ENCODE data around the gene C4orf51. TPM values are rescaled to one million over a fixed set of nuclear protein-coding genes. Genes with fewer than 3 reads are reported as not detected.

The C4orf51 gene
- total RNA-seq, 1 donor from 2014 or later: not detected

DNA sequence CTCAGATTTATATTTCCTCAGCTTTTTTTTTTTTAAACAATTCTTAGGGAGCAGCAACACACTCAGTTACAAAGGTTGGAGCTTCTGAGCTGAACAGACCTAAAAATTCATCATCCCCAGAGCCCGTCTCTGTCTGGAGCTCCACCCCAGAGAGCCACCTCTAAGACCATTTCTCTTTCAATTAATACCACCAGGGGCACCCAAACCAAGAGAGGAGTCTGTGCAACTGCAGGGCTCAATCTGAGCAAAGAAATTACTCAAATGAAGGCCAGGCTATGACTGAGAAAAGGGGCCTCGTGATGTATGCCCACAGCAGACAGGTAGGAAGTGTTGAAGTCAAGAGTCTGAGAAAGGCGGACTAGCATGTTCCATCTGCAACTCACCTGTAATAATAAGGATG, 95.5 kb downstream of the C4orf51 start:
- intact Hi-C loops (cut with DNase I): no loop called here
- Histone ChIP-seq H3K4me3 (no peak overlapping the region), H3K4me1 (peaks cover 0 to 4% of the 10 kb centered on the region in 2 donors), H3K27me3 (no peaks in the 10 kb centered on the region), H3K9me3 (no peaks in the 10 kb centered on the region), H3K27ac (no peak overlapping the region), H3K36me3 (peaks cover 6 to 18% of the 10 kb centered on the region in 2 donors)
- TF ChIP-seq, protein P1, sequence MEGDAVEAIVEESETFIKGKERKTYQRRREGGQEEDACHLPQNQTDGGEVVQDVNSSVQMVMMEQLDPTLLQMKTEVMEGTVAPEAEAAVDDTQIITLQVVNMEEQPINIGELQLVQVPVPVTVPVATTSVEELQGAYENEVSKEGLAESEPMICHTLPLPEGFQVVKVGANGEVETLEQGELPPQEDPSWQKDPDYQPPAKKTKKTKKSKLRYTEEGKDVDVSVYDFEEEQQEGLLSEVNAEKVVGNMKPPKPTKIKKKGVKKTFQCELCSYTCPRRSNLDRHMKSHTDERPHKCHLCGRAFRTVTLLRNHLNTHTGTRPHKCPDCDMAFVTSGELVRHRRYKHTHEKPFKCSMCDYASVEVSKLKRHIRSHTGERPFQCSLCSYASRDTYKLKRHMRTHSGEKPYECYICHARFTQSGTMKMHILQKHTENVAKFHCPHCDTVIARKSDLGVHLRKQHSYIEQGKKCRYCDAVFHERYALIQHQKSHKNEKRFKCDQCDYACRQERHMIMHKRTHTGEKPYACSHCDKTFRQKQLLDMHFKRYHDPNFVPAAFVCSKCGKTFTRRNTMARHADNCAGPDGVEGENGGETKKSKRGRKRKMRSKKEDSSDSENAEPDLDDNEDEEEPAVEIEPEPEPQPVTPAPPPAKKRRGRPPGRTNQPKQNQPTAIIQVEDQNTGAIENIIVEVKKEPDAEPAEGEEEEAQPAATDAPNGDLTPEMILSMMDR (IDR thresholded peaks at IDR 0.05): no peak
- DNase-seq (ENCODE audit: low spot score in 2 of 2): no peak

DNA sequence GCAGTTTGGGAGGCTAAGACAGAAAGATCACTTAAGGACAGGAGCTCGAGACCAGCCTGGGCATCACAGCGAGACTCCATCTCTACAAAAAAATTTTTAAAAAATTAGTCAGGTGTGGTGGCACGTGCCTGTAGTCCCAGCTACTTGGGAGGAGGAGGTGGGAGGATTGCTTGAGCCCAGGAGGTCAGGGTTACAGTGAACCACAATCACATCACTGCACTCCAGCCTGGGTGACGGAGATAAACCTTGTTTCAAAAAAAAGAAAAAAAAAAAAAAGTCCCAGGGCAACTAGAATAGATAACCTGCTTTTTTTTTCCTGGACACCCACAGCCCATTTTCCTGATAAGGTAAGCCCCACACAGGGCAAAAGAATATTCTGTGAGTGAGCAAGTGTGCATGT, 96.3 kb downstream of the C4orf51 start:
- H3K27me3 ChIP-seq: no peaks in the 10 kb centered on the region
- H3K36me3 ChIP-seq: peaks cover 6 to 17% of the 10 kb centered on the region in 2 donors
- no peak overlapping the region for H3K27ac ChIP-seq
- no peak for DNase-seq (ENCODE audit: low spot score in 2 of 2)
- intact Hi-C loops (cut with DNase I): no loop called here
- no peak overlapping the region for H3K4me3 ChIP-seq
- H3K4me1 ChIP-seq: peaks cover 0 to 4% of the 10 kb centered on the region in 2 donors
- H3K9me3 ChIP-seq: no peaks in the 10 kb centered on the region
- TF ChIP-seq, protein P1 (IDR thresholded peaks at IDR 0.05): no peak

DNA sequence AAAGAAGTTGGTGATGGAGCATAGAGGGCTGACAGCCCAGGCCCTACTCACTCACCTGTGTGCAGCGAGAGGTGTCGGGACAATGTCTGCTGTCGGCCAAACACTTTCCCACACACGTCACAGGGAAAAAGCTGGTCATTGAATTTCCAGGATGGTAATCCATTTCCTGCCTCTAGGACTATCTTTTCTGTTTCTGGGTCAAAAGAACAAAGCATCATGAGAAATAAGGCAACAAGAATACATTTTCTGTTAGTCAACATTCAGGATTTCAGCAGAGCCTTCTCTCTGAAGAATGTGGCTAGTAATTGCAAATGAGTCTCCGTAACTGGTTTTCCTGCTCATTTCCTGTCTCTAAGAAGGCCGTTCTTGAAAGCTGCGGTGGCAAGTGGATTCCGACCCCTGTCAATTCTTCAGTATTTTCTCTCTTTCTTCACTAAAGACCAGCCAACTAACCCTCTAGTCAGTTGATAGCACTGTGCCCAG, 99.4 kb downstream of the C4orf51 start:
- intact Hi-C loops (cut with DNase I): no loop called here
- Histone ChIP-seq H3K4me3 (no peak overlapping the region), H3K27me3 (no peaks in the 10 kb centered on the region), H3K27ac (no peak overlapping the region), H3K4me1 (no peaks in the 10 kb centered on the region), H3K9me3 (no peaks in the 10 kb centered on the region), H3K36me3 (peaks cover 6 to 11% of the 10 kb centered on the region in 2 donors)
- TF ChIP-seq, protein P1 (IDR thresholded peaks at IDR 0.05): no peak
- no peak for DNase-seq (ENCODE audit: low spot score in 2 of 2)

DNA sequence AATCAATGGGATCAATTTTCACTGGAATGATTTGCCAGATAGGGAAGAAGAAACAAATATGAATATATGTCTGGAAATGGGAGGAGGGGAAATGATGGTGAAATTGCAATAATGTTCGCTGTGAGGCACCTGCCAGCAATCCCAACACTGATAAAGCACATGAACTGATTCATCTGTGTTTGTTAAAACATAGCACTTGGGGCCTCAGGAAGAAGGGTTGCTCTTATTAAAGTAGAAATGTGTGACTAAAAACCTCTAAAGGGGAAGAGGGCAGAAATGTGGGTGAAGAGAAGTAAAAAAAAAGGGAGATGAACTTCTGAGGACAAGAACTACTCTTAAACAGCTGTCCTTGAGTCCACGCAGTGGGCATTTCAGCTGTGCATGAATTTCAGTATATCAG, 101.4 kb downstream of the C4orf51 start:
- Histone ChIP-seq H3K36me3 (peaks cover 0 to 1% of the 10 kb centered on the region in 2 donors), H3K9me3 (no peaks in the 10 kb centered on the region), H3K4me3 (no peak overlapping the region), H3K27ac (no peak overlapping the region), H3K27me3 (no peaks in the 10 kb centered on the region), H3K4me1 (peaks cover 2 to 7% of the 10 kb centered on the region in 2 donors)
- TF ChIP-seq, protein P1 (IDR thresholded peaks at IDR 0.05): no peak
- intact Hi-C loops (cut with DNase I): no loop called here
- DNase-seq (ENCODE audit: low spot score in 2 of 2): no peak

Other genes starting within 250 kb of the C4orf51 start
- 20.1 TPM for gene SMAD1, start 198.3 kb upstream of the C4orf51 start, total RNA-seq
- 3.9 TPM for gene MMAA, start 60.8 kb upstream of the C4orf51 start, total RNA-seq